DMS153 treated with DMSO at 0.1 percent for 48 hours (cell line): ENCODE data around the gene PARVA.

Experiments
- DNase-seq: peaks from one replicate; lab custom pipeline; 2025; ENCODE audit not compliant: unreplicated experiment; lab: John Stamatoyannopoulos, UW

The PARVA gene

DNA sequence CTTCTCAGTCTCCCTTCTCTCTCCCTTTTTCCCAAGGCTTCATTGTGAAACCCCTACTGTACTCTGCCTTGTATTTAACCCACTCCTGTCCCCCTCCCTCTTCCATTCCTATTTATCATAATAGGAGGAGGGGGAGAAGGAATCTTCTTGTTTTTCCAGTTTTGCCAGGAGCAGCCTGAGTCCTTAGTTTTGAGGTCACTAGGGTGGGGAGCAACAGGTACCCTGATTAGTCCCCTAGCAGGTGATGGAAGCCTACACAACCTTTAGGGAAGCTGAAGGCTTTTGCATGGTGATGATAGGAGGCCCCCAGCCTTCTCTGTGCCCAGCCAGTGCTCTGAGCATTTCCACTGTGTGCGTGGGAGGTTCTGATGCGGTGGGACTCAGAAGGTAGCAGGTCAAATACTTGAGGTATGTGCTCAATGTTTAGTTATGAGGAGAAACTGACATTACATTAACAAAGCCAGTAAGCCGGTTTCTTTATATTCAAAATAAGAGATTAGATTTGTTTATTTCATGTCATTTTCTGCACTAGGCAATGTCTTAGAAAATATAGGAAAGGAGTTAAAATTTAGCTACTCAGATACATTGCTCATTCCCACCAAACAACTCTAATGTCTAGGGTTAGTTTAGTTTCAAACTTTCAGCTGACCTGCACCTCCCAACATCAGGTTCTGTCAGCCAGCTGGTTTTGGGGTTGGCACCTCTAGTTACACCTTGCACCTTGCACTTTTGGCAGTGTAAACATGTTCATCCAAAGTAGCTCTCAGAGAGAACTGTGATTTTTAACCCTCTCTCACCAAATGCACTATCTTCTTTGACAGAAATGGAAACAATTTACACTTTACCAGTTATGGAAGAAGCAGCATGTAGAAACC is 26.0 kb downstream of the PARVA start:
- no peak for DNase-seq

DNA sequence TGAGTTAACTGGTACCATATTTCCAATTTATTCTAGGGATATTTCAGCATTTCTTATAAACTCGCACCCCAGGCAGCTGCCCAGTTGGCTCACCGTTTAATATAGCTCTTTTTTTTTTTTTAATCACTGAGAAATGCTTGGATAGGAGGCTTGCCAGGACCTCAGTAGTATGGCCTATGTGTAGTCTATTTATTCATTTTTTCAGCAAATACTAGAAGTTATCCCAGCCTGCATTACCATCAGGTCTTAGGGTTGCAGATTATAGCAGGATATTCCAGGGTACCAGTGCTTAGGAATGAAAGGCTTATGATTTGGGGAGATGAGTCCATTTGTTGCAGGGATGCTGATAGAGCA is 26.6 kb downstream of the PARVA start:
- DNase-seq = no peak

DNA sequence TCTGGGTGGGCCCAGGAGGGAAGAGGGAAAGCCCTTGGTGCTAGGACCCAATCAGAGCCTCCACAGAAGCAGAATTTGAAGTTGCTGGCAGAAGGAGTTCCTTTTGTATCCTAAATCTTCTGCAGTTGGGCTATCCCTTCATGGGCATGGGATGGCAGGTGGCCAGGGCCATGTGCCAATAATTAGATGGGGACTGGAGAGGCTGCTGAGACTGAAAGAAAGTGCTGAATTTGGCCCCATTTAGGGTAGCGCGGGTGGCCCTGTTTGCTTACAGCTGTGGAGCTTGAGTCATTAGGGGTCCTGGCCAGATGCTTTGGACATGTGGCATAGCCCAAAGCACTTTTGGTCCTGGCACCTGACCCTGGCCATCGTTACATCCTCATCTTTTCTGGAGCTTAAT is 27.1 kb downstream of the PARVA start:
- no peak for DNase-seq

DNA sequence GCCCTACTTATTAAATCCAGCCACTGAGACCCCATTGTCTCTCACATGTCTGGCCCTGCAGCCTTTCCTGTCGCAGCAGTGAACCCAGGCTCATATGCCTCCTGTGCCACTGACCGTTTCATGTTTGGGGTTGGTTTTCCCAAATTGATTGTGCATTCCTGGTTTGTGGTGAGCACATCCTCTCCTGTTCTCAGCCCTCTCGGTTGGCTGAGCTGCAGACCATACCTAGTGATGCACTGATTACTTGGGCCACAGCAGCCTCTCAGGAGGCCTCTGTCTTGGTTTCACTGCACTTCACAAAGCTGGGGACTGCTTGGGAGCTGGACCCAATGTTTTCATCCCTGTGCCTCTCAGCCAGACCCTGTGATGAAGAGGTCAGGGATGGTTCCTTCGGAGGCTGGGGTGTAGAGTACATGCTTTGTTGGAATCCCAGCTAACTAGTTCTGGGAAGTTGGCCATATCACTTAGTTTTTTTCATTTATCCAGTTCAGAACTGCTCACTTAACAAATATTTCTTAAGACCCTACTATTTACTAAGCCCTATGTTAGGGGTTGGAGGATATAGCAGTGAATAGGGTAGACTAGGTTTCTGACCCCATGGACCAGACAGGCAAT is 30.9 kb downstream of the PARVA start:
- DNase-seq = no peak

DNA sequence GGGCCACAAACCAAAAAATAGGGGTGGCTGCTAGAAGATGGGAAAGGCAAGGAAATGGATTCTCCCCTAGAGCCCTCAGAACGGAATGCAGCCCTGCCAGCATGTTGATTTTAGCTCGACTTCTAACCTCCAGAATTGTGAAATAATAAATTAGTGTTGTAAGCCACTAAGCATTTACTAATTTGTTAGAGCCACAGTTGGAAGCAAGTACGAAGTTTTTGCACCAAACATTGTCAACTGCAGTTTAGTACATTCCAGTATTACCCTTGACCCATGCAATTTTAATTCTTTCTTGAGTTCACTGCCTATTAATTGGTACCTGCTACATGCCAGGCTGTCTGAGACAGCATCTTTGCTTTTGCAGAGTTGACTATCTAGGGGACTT is 32.2 kb downstream of the PARVA start:
- no peak for DNase-seq

DNA sequence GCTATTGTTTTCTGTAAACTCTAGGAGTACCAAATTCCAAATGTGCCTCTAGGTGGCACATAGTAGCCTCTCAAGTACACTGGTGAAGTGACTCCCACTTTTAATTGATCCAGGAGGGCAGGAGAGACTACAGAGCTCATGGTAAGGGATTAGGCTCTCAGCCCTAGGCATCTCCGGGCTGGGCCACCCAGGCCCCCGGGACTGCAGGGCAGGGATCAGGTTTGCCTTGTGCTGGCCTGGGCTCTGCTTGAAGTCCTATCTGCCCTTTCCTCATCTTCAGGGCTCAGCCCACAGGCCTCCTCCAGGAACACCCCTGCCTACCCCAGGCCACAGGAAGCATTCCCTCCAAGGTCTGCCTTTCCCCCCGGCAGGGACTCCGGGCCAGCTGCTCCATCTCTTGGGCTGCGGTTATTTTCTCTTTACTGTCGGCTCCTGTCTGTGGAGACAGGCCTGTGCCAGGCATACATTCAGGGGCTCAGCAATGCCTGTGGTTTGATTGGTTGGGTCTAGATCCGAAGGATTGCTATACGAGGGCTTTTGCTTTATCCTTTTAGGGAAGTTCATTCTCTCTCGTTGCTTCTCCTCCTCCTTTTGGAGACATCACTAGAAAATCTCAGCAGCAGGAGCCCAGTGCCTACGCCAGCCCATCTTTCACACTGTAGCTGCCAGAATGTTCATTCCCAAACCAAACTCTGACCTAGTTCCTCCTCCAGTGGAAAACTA is 32.8 kb downstream of the PARVA start:
- no peak for DNase-seq

DNA sequence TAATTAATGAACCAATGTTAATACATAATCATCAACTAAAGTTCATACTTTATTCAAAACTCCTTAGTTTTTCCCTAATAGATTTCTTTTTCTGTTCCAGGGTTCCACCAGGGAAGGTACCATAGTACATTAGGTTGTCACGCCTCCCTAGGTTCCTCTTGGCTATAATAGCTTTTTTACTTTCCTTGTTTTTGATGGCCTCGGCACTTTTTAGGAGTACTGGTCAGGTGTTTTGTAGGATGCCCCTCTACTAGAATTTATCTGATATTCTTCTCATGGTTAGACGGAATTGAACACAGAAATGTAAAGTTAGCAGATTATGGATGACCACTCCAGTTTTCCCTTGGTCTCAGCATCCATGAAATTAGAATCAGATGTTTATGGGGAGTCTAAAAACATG is 34.0 kb downstream of the PARVA start:
- no peak for DNase-seq

DNA sequence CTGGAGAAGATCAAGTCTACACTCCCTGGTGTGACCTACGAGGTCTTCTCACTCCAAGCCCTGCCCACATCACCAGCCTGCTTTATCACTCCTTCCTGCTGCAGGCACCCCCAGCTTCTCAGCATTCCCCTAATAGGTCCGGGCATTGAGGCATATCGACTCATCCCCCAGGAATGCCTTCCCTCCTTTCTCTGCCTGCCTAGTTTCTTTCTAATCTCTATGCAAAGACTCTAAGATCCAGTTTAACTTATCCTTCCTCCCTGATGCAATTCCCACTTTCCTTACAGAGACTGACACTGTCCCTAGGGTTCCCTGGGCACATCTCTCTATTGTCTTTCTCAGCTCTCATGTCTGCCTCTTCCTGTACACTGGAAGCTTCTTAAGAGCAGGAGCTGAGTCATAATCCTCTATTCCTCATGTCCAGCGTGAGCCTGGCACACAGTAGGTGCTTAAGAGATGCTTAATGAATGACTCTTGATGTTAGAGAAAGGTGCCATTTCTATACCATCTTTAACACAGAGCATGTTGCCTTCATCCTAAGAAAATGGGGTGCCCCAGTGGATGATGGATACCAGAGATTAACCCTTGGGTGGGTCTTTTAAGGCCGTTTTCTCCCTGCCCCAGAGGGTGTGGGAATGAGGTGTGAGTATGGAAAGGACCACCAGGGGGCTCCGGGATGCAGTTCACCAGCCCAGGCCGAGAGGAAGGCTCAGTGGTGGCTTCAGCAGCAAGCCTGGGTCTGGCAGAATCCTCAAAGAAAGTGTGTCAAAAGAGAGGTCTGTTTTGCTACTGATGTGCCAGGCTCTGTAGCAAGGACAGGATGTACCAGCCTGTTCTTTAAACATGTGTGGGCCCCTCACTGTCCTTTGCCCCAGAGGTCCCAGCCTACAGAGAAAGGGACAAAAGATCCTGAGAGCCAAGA is 34.7 kb downstream of the PARVA start:
- no peak for DNase-seq

DNA sequence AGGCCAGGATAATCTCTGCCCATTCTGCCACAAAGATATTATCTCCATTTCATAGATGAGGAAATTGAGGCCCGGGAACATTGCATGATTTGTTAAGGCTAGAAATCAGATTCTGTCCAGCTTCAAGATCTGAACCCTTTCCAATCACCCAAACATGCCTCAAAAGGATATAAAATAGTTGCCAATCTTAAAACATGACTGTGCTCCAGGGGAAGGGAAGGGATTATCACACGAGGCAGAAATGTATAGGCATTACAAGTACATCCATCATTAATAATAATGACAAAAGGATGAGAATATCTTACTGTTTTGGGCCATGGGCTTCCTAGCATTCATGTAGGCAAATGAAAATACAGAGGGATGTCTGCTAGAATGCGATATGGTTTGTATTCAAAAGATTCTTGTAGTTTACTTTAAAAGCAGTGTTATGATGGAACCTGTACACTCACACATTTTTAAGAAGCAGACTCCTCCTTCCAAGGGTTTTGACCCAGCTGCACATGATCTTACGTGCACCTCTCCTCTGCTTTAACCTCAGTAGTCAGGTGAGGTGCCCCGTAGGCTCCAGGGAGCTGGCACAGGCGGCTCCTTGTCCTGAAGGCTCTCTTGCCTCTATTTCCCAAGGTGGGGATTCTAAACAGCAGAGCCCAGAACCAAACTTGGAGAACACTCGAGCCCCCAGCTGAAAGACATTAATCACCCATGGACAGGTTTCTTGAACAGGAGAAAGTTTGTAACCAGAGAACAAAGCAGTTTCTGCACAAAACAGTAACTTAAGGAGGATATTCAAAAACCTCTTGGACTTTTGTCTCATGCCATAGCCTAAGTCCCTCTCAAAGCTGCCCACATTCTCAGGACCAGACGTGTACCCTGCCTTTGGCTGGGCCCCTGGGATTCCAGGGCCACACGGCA is 36.0 kb downstream of the PARVA start:
- DNase-seq = no peak

DNA sequence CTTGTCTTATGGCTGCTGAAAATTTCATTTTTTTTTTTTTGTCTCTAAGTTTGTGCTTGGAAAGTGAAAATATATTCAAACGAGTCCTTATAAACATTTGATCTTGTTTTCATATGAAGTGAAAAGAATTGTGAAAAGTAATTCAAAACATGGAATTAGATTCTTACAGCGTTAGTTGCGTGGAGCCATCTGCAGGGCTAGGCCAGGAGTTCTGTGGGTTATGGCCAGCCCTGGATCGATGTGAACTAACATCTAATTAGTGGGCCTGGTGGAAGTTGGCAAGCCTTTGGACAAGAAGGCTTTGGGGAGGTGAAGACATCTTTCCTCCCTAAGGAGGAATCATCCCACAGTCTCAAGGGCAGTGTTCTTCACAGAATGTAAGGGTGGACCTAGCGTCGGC is 37.2 kb downstream of the PARVA start:
- DNase-seq = no peak

DNA sequence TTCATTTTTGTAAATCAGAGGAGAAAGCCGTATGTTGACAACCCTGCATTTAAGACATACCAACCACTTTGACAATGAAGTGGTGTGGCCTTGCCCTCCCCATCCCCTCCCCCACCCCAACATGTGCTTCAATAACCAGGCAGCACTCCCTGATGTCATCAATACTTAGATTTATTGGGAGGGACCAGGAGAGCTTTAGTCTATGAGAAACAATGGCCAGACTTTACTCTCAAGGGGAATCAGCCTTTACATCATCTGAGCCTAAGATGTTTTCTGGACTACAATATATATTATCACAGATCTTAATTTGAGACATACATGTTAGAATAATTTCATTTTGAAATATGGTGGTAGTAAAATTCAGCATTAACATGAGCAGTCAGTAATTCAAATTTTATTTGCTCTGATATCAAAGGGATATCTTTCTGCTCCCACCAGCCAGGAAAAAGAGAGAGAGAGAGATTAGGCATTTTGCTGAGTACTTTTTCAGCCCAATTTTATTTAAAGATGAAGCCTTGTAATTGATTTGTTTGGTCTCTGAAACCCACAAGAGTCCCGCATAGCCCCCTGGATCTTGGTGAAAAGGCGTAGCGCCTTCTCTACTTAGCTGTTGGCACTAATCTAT is 38.1 kb downstream of the PARVA start:
- no peak for DNase-seq

DNA sequence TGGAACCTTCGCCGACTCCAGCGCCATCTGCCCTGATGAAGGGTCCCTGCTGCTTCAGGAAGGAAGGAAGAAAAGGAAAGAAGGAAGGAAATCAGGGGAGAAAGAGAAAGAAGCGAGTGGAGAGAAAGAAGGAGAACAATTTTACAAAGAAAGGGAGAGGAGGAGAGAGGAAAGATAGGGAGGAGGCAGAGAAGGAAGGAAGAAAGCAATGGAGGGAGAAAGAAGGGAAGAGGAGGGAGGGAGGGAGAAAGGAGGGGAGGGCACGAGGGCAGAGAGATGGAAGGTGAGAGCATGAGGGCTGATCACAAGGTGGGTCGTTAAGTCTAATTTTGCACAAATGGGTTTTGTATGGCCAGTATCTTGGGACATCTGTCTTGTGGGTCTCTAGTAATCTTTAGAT is 39.2 kb downstream of the PARVA start:
- DNase-seq = no peak

DNA sequence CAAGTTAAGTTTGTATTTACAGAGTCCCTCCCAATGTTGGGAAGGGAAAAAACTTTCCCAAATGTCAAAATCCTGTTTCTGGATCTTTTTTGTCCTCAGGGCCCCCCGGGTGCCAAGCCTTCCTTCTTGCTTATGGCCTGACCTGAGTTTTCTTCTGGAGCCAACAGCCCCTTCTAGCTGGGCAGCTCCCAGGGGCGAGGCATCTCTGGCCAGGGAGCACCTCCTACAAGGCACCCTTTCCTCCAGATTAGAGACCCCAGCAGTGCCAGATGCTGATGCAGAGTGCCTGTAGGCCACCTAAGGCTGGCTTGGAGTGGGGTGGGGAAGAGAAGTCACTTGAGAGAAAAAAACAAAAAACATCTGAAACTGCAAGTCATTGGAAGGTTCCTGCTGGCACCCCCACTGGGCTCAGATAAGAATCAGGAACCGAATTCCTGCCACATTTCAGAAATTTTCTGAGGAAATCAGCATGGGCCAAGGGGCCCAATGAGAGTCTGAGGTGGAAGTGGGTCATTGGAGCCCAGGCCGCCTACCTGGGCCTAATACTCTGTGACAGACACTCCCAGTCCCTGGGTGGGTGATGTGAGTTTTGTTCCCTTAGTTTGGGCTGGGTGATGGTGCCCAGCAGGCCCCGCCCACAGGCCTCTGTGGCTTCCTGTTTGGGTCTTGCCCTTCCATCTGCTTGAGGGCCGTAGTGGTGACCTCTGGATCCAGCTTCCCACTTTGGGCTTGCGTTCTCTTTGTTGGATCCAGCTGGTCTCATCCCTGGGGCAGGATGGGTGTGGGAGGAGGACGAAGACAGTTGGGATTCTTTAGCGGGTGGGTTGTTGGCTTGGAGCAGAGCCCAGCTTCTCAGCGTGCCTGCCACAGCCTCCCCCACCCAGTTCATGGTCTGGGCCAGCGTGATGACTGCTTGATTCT is 40.6 kb downstream of the PARVA start:
- no peak for DNase-seq

DNA sequence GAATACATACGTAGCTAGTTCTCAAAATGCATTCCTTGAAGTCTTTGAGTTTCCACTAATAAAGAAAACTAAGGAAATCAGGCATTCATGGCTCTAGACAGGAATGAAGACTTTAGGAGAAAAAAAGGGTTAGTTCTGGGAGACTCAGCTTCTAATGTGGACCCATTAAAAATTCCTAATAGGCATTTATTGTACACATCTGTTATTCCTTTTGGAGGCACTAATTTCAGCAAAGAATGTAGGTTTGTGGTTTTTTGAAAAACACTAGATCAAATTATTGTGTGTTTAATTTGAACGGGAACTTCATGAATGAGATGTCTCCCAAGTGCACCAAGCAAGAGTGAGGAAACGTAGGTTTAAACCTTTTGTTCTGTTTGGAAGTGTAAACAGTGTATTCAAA is 42.7 kb downstream of the PARVA start:
- DNase-seq = no peak

DNA sequence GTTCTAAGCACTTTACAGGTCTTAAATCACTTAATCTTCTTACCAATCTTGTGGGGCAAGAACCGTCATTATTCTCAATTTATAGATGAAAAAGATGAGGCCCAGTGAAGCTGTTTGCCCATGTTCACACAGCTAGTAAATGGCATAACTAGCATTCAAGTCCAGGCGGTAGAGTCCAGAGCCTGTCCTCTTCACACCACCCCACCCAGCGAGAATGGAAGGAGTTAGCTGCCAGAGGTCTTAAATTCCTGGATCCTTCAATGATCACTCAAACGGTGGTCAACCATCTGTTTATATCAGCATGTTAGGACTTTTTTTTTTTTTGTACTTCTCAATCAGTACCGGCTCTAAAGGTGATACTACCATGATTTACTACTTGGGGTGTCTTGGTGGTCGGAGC is 43.3 kb downstream of the PARVA start:
- DNase-seq = no peak

DNA sequence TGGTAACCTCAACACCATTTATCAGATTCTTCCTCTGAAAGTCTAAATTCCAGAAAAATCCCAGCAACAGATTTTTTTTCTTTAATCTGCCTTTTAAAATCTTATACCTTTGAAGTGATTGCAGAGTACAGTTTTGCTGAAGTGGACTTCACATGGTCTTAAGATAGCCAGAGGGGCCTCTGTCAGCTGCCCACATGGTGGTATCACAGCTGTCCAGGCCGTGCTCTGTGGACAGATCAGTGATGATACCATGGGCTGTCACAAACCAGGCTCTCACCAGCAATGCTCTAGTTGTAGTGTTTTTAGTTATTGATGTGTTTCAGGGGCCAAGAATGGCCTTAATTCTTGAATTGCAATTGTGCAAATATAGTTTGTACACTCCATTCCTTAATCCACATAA is 44.0 kb downstream of the PARVA start:
- DNase-seq = no peak

DNA sequence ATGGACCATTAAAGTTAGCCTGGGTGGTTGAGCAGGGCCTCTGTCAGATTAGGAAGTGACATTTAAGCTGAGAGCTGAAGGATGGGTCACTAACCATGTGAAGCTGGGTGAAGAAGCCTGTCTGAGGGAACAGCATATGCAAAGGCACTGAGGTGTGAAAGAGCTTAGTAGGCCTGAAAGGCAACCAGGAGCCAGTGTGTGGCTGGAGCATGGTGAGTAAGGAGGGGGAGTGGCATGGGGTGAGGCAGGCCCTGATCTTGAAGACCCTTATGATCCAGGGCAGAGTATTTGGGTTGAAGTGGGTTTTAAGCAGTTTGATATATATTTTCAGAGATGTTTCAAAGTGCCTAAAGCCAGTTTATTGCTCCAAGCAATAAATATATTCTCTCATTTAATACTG is 48.8 kb downstream of the PARVA start:
- no peak for DNase-seq

DNA sequence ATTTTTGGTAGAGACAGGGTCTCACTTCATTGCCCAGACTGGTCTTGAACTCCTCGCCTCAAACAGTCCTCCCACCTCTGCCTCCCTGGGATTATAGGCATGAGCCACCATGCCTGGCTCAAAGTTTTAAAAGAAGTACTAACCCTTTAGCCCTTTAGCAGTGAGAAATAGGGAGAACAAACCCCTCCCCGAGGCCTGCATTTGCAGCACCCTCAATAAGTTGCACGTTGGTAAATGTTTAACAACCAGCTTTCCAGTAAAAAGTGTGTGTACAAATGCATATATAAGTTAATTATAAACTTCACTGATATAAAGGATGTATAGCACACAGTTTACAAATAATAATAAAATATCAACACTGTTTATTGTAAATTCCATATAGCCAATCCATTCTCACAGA is 51.8 kb downstream of the PARVA start:
- no peak for DNase-seq

DNA sequence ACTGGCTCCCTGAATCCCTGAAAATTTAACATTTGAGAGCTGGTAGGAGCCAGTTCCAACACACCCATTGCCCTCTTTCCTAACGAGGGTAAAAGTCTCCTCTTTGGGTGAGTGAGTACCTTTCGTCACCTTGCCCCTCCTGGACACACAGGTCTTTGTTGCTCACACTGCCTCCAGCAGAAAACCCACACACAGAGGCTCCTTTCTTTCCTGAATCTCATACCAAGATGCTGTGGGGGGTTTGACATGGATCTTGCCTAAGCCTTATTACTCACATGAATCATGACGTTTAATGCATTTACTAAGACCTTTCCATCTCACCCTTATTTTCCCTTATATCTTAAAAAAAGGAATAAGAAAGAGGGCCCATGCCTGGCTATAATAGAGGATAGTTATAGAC is 53.0 kb downstream of the PARVA start:
- DNase-seq = no peak
